HG03060 (cell line): ENCODE data around the gene PER2.
"Not testable (repeated sequence)": the region's sequence is repeated elsewhere in the genome, so short reads cannot be mapped to it uniquely, and the experiment has no call there.

Source experiments
- ATAC-seq: cut with Tn5 transposase; IDR thresholded peaks from one replicate; pipeline ENCODE4 v1.9.1; 2021; ENCODE audit warnings: low read depth, moderate number of reproducible peaks; ENCODE audit not compliant: unreplicated experiment

Gene PER2

GRCh38 chr2:238289574-238289973, 1.2 kb upstream of the PER2 start:
- no peak for ATAC-seq

- peak; percentile 82 for ATAC-seq
Measured at GRCh38 chr2:238288650-238289573, 502 bp upstream of the PER2 start.

GRCh38 chr2:238286987-238287736, 1.2 kb downstream of the PER2 start:
- ATAC-seq: no peak

- no peak for ATAC-seq
Measured at GRCh38 chr2:238286551-238286950, 1.9 kb downstream of the PER2 start.

- no peak for ATAC-seq
Measured at GRCh38 chr2:238286095-238286494, 2.3 kb downstream of the PER2 start.

- no peak for ATAC-seq
Measured at GRCh38 chr2:238285653-238286082, 2.7 kb downstream of the PER2 start.

GRCh38 chr2:238284802-238285515, 3.5 kb downstream of the PER2 start:
- no peak for ATAC-seq

GRCh38 chr2:238282861-238283738, 5.3 kb downstream of the PER2 start:
- no peak for ATAC-seq

GRCh38 chr2:238281826-238282480, 6.5 kb downstream of the PER2 start:
- ATAC-seq: no peak

GRCh38 chr2:238280083-238280825, 8.2 kb downstream of the PER2 start:
- ATAC-seq: no peak

- no peak for ATAC-seq
Measured at GRCh38 chr2:238279324-238279682, 9.1 kb downstream of the PER2 start.

GRCh38 chr2:238278626-238279323, 9.6 kb downstream of the PER2 start:
- no peak for ATAC-seq

- no peak for ATAC-seq
Measured at GRCh38 chr2:238277695-238278094, 10.7 kb downstream of the PER2 start.

GRCh38 chr2:238274152-238274865, 14.1 kb downstream of the PER2 start:
- no peak for ATAC-seq

GRCh38 chr2:238273433-238273832, 15.0 kb downstream of the PER2 start:
- not testable (repeated sequence) for ATAC-seq

GRCh38 chr2:238272156-238272555, 16.3 kb downstream of the PER2 start:
- ATAC-seq: no peak

- not testable (repeated sequence) for ATAC-seq
Measured at GRCh38 chr2:238271686-238272085, 16.7 kb downstream of the PER2 start.
